ENCODE data around the gene GAB2. TPM values are rescaled to one million over a fixed set of nuclear protein-coding genes. Genes with fewer than 3 reads are reported as not detected.

The GAB2 gene
- total RNA-seq, 4 donors from 2014 or later = 18.0 to 42.4 (median 26.0) TPM

- H3K27me3 ChIP-seq = no peaks in the 10 kb centered on the region
- peak overlapping the region in 3 of 4 donors; percentile 5 to 16 (median 11) for H3K27ac ChIP-seq (replicated peaks in 1 of 4)
- H3K4me1 ChIP-seq = peaks cover 14 to 41% (median 32%) of the 10 kb centered on the region in 4 donors
- H3K36me3 ChIP-seq = no peaks in the 10 kb centered on the region
- intact Hi-C loops (cut with DNase I) = no loop called here
- H3K9me3 ChIP-seq = no peaks in the 10 kb centered on the region
- DNase-seq (ENCODE audit: extremely low spot score) = peak; percentile 75
- no peak overlapping the region for H3K4me3 ChIP-seq
- no peak for TF ChIP-seq POLR2AphosphoS5 (IDR thresholded peaks at IDR 0.05)
- TF ChIP-seq, protein P1, sequence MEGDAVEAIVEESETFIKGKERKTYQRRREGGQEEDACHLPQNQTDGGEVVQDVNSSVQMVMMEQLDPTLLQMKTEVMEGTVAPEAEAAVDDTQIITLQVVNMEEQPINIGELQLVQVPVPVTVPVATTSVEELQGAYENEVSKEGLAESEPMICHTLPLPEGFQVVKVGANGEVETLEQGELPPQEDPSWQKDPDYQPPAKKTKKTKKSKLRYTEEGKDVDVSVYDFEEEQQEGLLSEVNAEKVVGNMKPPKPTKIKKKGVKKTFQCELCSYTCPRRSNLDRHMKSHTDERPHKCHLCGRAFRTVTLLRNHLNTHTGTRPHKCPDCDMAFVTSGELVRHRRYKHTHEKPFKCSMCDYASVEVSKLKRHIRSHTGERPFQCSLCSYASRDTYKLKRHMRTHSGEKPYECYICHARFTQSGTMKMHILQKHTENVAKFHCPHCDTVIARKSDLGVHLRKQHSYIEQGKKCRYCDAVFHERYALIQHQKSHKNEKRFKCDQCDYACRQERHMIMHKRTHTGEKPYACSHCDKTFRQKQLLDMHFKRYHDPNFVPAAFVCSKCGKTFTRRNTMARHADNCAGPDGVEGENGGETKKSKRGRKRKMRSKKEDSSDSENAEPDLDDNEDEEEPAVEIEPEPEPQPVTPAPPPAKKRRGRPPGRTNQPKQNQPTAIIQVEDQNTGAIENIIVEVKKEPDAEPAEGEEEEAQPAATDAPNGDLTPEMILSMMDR (IDR thresholded peaks at IDR 0.05) = no peak
- no peak for TF ChIP-seq EP300 (IDR thresholded peaks at IDR 0.05)
- no peak for TF ChIP-seq POLR2A (IDR thresholded peaks at IDR 0.05; ENCODE audit: low read depth)
Observed at GRCh38 chr11:78231962-78232501, 185.6 kb downstream of the GAB2 start.

DNA sequence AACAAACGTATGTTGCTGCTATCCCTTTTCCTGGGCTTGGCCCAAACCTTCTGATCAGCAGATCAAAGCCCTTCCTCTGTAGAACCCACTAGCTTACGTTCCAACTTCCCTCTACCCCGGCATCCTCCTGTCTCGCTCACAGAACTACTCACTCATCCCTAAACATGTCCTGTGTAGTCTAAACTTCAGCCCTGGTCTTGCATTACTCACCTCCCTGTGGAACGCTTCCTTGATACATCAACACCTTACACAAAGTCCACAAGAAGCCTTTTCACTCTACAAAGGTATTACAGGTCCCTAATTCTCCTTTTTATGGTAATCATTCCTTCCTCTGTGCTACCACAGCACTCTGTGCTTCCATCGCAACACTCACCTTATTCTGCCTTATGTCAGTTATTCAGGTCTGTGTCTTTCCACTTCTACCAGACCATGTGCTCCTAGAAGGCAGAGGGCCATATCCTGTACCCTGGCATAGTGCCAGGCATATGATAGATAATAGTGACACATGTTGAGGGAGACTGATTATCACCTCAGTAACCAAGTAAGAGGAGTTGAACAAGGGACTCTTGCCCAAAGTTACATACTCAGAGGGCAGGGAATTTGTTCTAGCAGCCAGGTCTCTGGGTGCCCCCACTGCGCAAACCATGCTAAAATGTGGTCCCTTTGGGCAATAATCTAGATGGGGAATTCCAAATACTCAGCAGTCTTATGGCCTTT lies 187.3 kb downstream of the GAB2 start:
- Histone ChIP-seq H3K27me3 (no peaks in the 10 kb centered on the region), H3K27ac (replicated peaks in 1 of 4) (no peak overlapping the region), H3K36me3 (peaks cover 0 to 14% (median 9%) of the 10 kb centered on the region in 4 donors), H3K4me3 (no peak overlapping the region), H3K9me3 (no peaks in the 10 kb centered on the region), H3K4me1 (peaks cover 14 to 41% (median 32%) of the 10 kb centered on the region in 4 donors)
- intact Hi-C loops (cut with DNase I) = no loop called here
- 85% methylated on average over 6 of the region's 7 CpGs for WGBS
- DNase-seq (ENCODE audit: extremely low spot score) = peak; percentile 78
- no peak for TF ChIP-seq POLR2A (IDR thresholded peaks at IDR 0.05; ENCODE audit: low read depth)

- H3K36me3 ChIP-seq = peaks cover 0 to 26% (median 21%) of the 10 kb centered on the region in 4 donors
- peak; percentile 62 for DNase-seq (ENCODE audit: extremely low spot score)
- no peaks in the 10 kb centered on the region for H3K27me3 ChIP-seq
- H3K9me3 ChIP-seq = no peaks in the 10 kb centered on the region
- intact Hi-C loops (cut with DNase I) = loop anchor here (5.0 kb wide), 2 partner anchors 188 to 333 kb away; partner anchors contain the start of gene GAB2
- H3K4me1 ChIP-seq = peaks cover 14 to 41% (median 32%) of the 10 kb centered on the region in 4 donors
- 91% methylated on average over 1 of the region's 2 CpGs for WGBS
- H3K4me3 ChIP-seq = no peak overlapping the region
- peak overlapping the region in 1 of 4 donors; percentile 3 for H3K27ac ChIP-seq (replicated peaks in 1 of 4)
- TF ChIP-seq, protein P1 (IDR thresholded peaks at IDR 0.05) = no peak
- TF ChIP-seq EP300 (IDR thresholded peaks at IDR 0.05) (no peak), POLR2AphosphoS5 (IDR thresholded peaks at IDR 0.05) (no peak), POLR2A (IDR thresholded peaks at IDR 0.05; ENCODE audit: low read depth) (no peak)
Observed at GRCh38 chr11:78229106-78229505, 188.5 kb downstream of the GAB2 start.

- intact Hi-C loops (cut with DNase I) = loop anchor here (5.0 kb wide), 2 partner anchors 189 to 334 kb away; partner anchors contain the start of gene GAB2
- TF ChIP-seq, protein P1 (IDR thresholded peaks at IDR 0.05) = peak; percentile 50 to 52 (median 51)
- no peak for TF ChIP-seq POLR2A (IDR thresholded peaks at IDR 0.05; ENCODE audit: low read depth)
- Histone ChIP-seq H3K27ac (replicated peaks in 1 of 4) (no peak overlapping the region), H3K9me3 (no peaks in the 10 kb centered on the region), H3K4me3 (no peak overlapping the region), H3K36me3 (peaks cover 0 to 33% (median 27%) of the 10 kb centered on the region in 4 donors), H3K27me3 (no peaks in the 10 kb centered on the region), H3K4me1 (peaks cover 14 to 39% (median 32%) of the 10 kb centered on the region in 4 donors)
- 100% methylated on average over 3 of the region's 3 CpGs for WGBS
- peak; percentile 70 for DNase-seq (ENCODE audit: extremely low spot score)
Observed at GRCh38 chr11:78228467-78228866, 189.2 kb downstream of the GAB2 start.

GRCh38 chr11:78227921-78228320 lies 189.7 kb downstream of the GAB2 start:
- 97% methylated on average over 4 of the region's 4 CpGs for WGBS
- H3K4me1 ChIP-seq = peaks cover 14 to 34% (median 29%) of the 10 kb centered on the region in 4 donors
- intact Hi-C loops (cut with DNase I) = loop anchor here (5.0 kb wide), 2 partner anchors 189 to 334 kb away; partner anchors contain the start of gene GAB2
- TF ChIP-seq POLR2A (IDR thresholded peaks at IDR 0.05; ENCODE audit: low read depth) (no peak), EP300 (IDR thresholded peaks at IDR 0.05) (no peak), POLR2AphosphoS5 (IDR thresholded peaks at IDR 0.05) (no peak)
- TF ChIP-seq, protein P1 (IDR thresholded peaks at IDR 0.05) = no peak
- no peak overlapping the region for H3K27ac ChIP-seq (replicated peaks in 1 of 4)
- no peak overlapping the region for H3K4me3 ChIP-seq
- no peaks in the 10 kb centered on the region for H3K9me3 ChIP-seq
- peaks cover 0 to 38% (median 32%) of the 10 kb centered on the region in 4 donors for H3K36me3 ChIP-seq
- H3K27me3 ChIP-seq = no peaks in the 10 kb centered on the region
- peak; percentile 26 for DNase-seq (ENCODE audit: extremely low spot score)
